ENCODE measurements around the gene ZSCAN31. TPM values are rescaled to one million over a fixed set of nuclear protein-coding genes. Genes with fewer than 3 reads are reported as not detected.

Gene ZSCAN31
- polyA plus RNA-seq, 3 donors = 8.7 to 9.9 (median 9.5) TPM

DNA sequence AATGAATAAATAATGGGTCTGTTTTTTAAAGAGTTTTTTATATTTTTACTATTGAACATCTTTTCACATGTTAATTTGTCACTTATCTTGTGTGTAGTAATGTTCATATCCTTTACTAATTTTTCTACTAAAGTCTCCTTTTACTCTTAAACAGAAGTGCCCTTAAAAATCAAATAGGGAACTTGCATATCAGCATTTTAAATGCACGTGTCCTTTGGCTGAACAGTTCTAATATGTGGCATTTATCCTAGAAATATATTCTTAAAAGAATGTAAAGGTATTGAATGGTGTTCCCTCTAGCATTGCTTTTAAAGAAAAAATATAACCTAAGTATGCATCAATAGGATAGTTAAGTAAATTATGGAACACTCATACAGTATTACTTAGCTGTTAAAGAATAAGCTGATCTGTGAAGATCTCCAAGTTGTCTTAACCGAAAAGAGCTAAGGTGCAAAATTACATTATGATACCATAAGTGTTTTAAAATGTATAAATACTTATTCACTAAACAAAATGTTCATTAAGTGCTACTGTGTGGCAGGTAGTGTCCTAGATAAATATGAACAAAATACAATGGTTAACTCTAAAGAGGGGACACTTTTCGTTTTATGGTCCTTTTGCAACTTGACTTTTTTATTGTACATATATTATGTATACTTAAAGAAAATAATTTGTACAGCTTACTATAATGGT lies 55.2 kb downstream of the ZSCAN31 start:
- no peak for DNase-seq (ENCODE audit: extremely low read depth in 1 of 11, low read depth in 9 of 11, low spot score in 4 of 11)

DNA sequence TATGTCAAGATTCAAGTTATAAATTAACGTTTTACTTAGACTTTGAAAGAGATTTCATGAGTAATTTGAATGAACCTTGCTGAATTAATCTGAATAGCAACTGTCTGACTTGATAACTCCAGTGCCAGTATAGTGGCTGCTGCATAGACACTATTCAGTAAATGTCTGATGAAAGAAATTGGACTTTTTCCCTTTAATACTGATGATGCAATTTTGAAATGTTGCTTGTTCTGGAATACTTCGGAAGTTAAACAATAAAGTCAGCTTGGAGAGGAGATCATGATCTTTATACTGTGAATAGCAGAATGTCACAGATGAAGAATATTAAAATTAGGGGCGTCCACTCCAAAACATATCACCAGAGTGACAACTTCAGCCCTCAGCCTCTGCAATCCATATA lies 58.2 kb downstream of the ZSCAN31 start:
- DNase-seq (ENCODE audit: extremely low read depth in 1 of 11, low read depth in 9 of 11, low spot score in 4 of 11) = no peak

GRCh38 chr6:28274888-28275287 lies 61.1 kb downstream of the ZSCAN31 start:
- DNase-seq (ENCODE audit: extremely low read depth in 1 of 11, low read depth in 9 of 11, low spot score in 4 of 11) = no peak

Other genes starting within 250 kb of the ZSCAN31 start
- gene ZSCAN16, start 211.5 kb downstream of the ZSCAN31 start, polyA plus RNA-seq (ENCODE audit: insufficient read length in 3 of 3) = 10 to 100 TPM; 11.0 to 11.4 (median 11.0) TPM
- gene ZKSCAN8, start 194.3 kb downstream of the ZSCAN31 start, polyA plus RNA-seq (ENCODE audit: insufficient read length in 3 of 3) = 10 to 100 TPM; 39.2 to 49.9 (median 41.5) TPM
- 10 to 100 TPM; 28.8 to 38.9 (median 31.8) TPM for gene ZSCAN9, start 110.9 kb downstream of the ZSCAN31 start, polyA plus RNA-seq (ENCODE audit: insufficient read length in 3 of 3)
- gene ZKSCAN4, start 83.9 kb downstream of the ZSCAN31 start, polyA plus RNA-seq (ENCODE audit: insufficient read length in 3 of 3) = 10 to 100 TPM; 11.0 to 11.7 (median 11.0) TPM
- gene NKAPL, start 76.9 kb downstream of the ZSCAN31 start, polyA plus RNA-seq (ENCODE audit: insufficient read length in 3 of 3) = 1 to 10 TPM; 2.5 to 3.2 (median 2.5) TPM
- 10 to 100 TPM; 34.6 to 41.0 (median 35.4) TPM for gene ZSCAN26, start 69.0 kb downstream of the ZSCAN31 start, polyA plus RNA-seq (ENCODE audit: insufficient read length in 3 of 3)
- gene PGBD1, start 54.6 kb downstream of the ZSCAN31 start, polyA plus RNA-seq (ENCODE audit: insufficient read length in 3 of 3) = 10 to 100 TPM; 10.2 to 11.2 (median 11.1) TPM
- 10 to 100 TPM; 10.4 to 13.5 (median 10.6) TPM for gene ZKSCAN3, start 13.8 kb upstream of the ZSCAN31 start, polyA plus RNA-seq (ENCODE audit: insufficient read length in 3 of 3)
- 10 to 100 TPM; 14.2 to 14.8 (median 14.6) TPM for gene ZSCAN12, start 63.6 kb upstream of the ZSCAN31 start, polyA plus RNA-seq (ENCODE audit: insufficient read length in 3 of 3)
- gene ZSCAN23, start 107.3 kb upstream of the ZSCAN31 start, polyA plus RNA-seq (ENCODE audit: insufficient read length in 3 of 3) = 10 to 100 TPM; 13.6 to 17.2 (median 15.5) TPM
- not detected for gene GPX6, start 179.6 kb upstream of the ZSCAN31 start, polyA plus RNA-seq (ENCODE audit: insufficient read length in 3 of 3)
- not detected for gene GPX5, start 189.7 kb upstream of the ZSCAN31 start, polyA plus RNA-seq (ENCODE audit: insufficient read length in 3 of 3)